CD4-positive, CD25-positive, alpha-beta regulatory T cell (primary cell): ENCODE measurements around the gene SORD. TPM values are rescaled to one million over a fixed set of nuclear protein-coding genes. Genes with fewer than 3 reads are reported as not detected.
A peak's percentile ranks its signal among the peaks of the same experiment; 100 is the strongest.
"Not testable (repeated sequence)": the region's sequence is repeated elsewhere in the genome, so short reads cannot be mapped to it uniquely, and the experiment has no call there.

Experiments used
- ATAC-seq, 2 donors: fragments of 150-1000 bp; cut with Tn5 transposase; one replicate each; pipeline ENCODE4 v1.10.0; 2021; ENCODE audit warnings: low read depth in 2 of 2, moderate number of reproducible peaks in 2 of 2, moderate library complexity in 1 of 2
- DNase-seq, 3 donors: peaks; one replicate each; pipeline versions ENCODE4 v3.0.0 to v3.0.0-alpha.2; 2012 to 2022; ENCODE audit warnings: mixed read lengths in 1 of 3
- H3K27ac ChIP-seq: one replicate; pipeline ENCODE4 v1.7.0; 2013; ENCODE audit warnings: mild to moderate bottlenecking, low read length; ENCODE audit not compliant: insufficient read depth, poor library complexity, severe bottlenecking
- H3K27me3 ChIP-seq: one replicate; pipeline ENCODE4 v1.7.0; 2013; ENCODE audit warnings: low read length; ENCODE audit not compliant: control insufficient read depth, insufficient read depth
- H3K36me3 ChIP-seq: one replicate; pipeline ENCODE4 v1.7.0; 2013; ENCODE audit warnings: mild to moderate bottlenecking, low read length, moderate library complexity; ENCODE audit not compliant: control insufficient read depth, insufficient read depth
- H3K4me1 ChIP-seq: 2 replicates; pipeline ENCODE4 v1.7.0; 2013; ENCODE audit warnings: mild to moderate bottlenecking, low read length; ENCODE audit not compliant: insufficient read depth, control insufficient read depth, poor library complexity, severe bottlenecking
- H3K4me3 ChIP-seq: one replicate; pipeline ENCODE4 v1.7.0; 2013; ENCODE audit warnings: low read depth, mild to moderate bottlenecking, low read length, moderate library complexity
- H3K9me3 ChIP-seq, 2 experiments: 1 replicate in 1 of 2; 2 replicates in 1 of 2; pipeline ENCODE4 v1.7.0; 2013; ENCODE audit warnings: low read length in 2 of 2, mild to moderate bottlenecking in 1 of 2, moderate library complexity in 1 of 2; ENCODE audit not compliant: control insufficient read depth in 2 of 2
- H3K27ac Mint-ChIP-seq, 3 donors: one replicate each; pipeline ENCODE4 v1.8.0; 2020 to 2022; ENCODE audit warnings: mild to moderate bottlenecking in 3 of 3, mixed read lengths in 3 of 3, moderate library complexity in 2 of 3
- H3K27me3 Mint-ChIP-seq: one replicate; pipeline ENCODE4 v1.8.0; 2022; ENCODE audit warnings: mild to moderate bottlenecking, mixed read lengths
- H3K36me3 Mint-ChIP-seq: one replicate; pipeline ENCODE4 v1.8.0; 2020; ENCODE audit warnings: mixed read lengths
- H3K4me1 Mint-ChIP-seq, 4 donors: one replicate each; pipeline ENCODE4 v1.8.0; 2020 to 2022; ENCODE audit warnings: mixed read lengths in 4 of 4, mild to moderate bottlenecking in 1 of 4
- H3K4me3 Mint-ChIP-seq, 4 donors: one replicate each; pipeline ENCODE4 v1.8.0; 2020 to 2022; ENCODE audit warnings: mild to moderate bottlenecking in 4 of 4, mixed read lengths in 4 of 4, moderate library complexity in 3 of 4
- H3K9me3 Mint-ChIP-seq, 7 donors: one replicate each; pipeline ENCODE4 v1.8.0; 2020 to 2022; ENCODE audit warnings: mixed read lengths in 7 of 7, mild to moderate bottlenecking in 3 of 7, moderate library complexity in 2 of 7
- polyA plus RNA-seq, 4 donors: library from polyadenylated mRNA; unstranded; fragments of 300-500 nt; fragmentation: Illumina TruSeq; gene quantifications; one replicate each; pipeline ENCODE4 v1.2.3, GENCODE V29; 2021
- total RNA-seq: library from RNA; stranded (reverse); gene quantifications from one replicate; pipeline ENCODE4 v1.2.3, GENCODE V29; 2022

SORD gene
- total and polyA plus RNA-seq, 5 donors from 2014 or later, result 3.4 to 11.4 (median 5.3) TPM

- not testable (repeated sequence) for H3K9me3 Mint-ChIP-seq, H3K4me3 ChIP-seq, H3K27ac ChIP-seq, DNase-seq, H3K36me3 Mint-ChIP-seq, H3K27ac Mint-ChIP-seq, H3K4me3 Mint-ChIP-seq, H3K9me3 ChIP-seq, ATAC-seq, H3K27me3 ChIP-seq, H3K4me1 ChIP-seq, H3K36me3 ChIP-seq, H3K4me1 Mint-ChIP-seq
- peaks cover 56% of the 10 kb centered on the region for H3K27me3 Mint-ChIP-seq
Observed at GRCh38 chr15:45015114-45015513, 7.9 kb upstream of the SORD start.

GRCh38 chr15:45020222-45020900, 2.6 kb upstream of the SORD start:
- peaks cover 35% of the 10 kb centered on the region for H3K27me3 Mint-ChIP-seq
- not testable (repeated sequence) for H3K27me3 ChIP-seq

DNA sequence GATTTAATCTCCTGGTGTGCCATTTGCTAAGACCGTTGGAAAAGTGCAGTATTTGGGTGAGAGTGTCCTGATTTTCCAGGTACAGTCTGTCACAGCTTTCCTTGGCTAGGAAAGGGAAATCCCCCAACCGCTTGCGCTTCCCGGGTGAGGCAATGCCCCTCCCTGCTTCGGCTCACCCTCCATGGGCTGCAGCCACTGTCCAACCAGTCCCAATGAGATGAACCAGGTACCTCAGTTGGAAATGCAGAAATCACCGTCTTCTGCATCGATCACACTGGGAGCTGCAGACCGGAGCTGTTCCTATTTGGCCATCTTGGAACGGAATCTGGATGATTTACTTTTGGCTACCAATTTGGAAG, 2.1 kb upstream of the SORD start:
- Mint-ChIP-seq H3K27me3 (peaks cover 33% of the 10 kb centered on the region), H3K4me3 (peak overlapping the region in 2 of 4 donors; percentile 44 to 93), H3K4me1 (peaks cover 5 to 23% (median 11%) of the 10 kb centered on the region in 4 donors)
- not testable (repeated sequence) for H3K4me3 ChIP-seq, H3K36me3 Mint-ChIP-seq, DNase-seq, ATAC-seq, H3K27me3 ChIP-seq, H3K9me3 Mint-ChIP-seq, H3K36me3 ChIP-seq, H3K9me3 ChIP-seq, H3K27ac ChIP-seq, H3K27ac Mint-ChIP-seq
- peaks cover 13% of the 10 kb centered on the region for H3K4me1 ChIP-seq

More at GRCh38 chr15:45020222-45020900, 2.6 kb upstream of the SORD start:
- H3K4me1 Mint-ChIP-seq, result peaks cover 5 to 20% (median 11%) of the 10 kb centered on the region in 4 donors
- not testable (repeated sequence) for H3K9me3 ChIP-seq, H3K4me3 Mint-ChIP-seq, H3K9me3 Mint-ChIP-seq, H3K27ac Mint-ChIP-seq, H3K36me3 Mint-ChIP-seq, H3K36me3 ChIP-seq, DNase-seq, H3K27ac ChIP-seq, ATAC-seq, H3K4me3 ChIP-seq
- H3K4me1 ChIP-seq, result peaks cover 13% of the 10 kb centered on the region

GRCh38 chr15:45021348-45021747, 1.6 kb upstream of the SORD start:
- H3K27me3 Mint-ChIP-seq, result peaks cover 28% of the 10 kb centered on the region
- Histone ChIP-seq H3K4me1 (peaks cover 13% of the 10 kb centered on the region), H3K27ac (no peak overlapping the region), H3K27me3 (peaks cover 3% of the 10 kb centered on the region), H3K36me3 (no peaks in the 10 kb centered on the region), H3K4me3 (no peak overlapping the region), H3K9me3 (no peaks in the 10 kb centered on the region)
- H3K9me3 Mint-ChIP-seq, result peaks cover 0 to 5% (median 2%) of the 10 kb centered on the region in 7 donors
- ATAC-seq, result no peak
- H3K4me3 Mint-ChIP-seq, result peak overlapping the region; percentile 11 to 93 (median 48)
- H3K27ac Mint-ChIP-seq, result no peak overlapping the region
- H3K36me3 Mint-ChIP-seq, result no peaks in the 10 kb centered on the region
- no peak for DNase-seq
- peaks cover 5 to 27% (median 11%) of the 10 kb centered on the region in 4 donors for H3K4me1 Mint-ChIP-seq

DNA sequence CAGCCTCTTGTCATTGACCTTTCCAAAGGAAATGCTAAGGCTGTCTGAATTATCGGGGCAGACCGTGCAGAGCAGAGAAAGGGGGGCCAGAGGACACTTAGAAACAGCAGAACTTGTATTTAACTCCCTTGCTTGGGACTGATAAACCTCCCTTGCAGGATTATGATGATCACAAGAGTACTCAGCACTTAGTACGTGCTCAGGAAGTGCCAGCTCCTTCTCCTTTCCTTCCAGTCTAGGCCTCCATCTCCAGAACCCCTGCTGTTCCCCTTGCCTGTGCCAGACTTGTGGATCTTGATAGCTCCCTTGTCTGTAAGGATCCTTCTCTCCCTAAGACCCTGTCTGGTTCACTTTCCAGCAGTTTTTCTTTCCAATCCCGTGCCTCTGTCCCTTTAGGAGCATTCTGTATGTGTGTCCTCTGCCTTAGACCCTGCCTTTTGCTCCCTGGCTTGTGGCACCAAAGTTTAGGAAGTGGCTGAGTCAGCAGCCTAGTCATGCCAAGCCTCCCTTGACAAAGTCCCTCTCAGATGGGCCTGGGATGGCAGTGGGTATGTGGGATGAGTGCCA, 747 bp downstream of the SORD start:
- peaks cover 14% of the 10 kb centered on the region for H3K27me3 Mint-ChIP-seq
- H3K4me3 Mint-ChIP-seq, result peak overlapping the region; percentile 88 to 93 (median 90)
- peak in 1 of 3 donors; percentile 0 for DNase-seq
- H3K27ac Mint-ChIP-seq, result peak overlapping the region in 2 of 3 donors; percentile 38 to 74
- H3K36me3 Mint-ChIP-seq, result no peaks in the 10 kb centered on the region
- no peak for ATAC-seq
- Histone ChIP-seq H3K36me3 (no peaks in the 10 kb centered on the region), H3K27ac (no peak overlapping the region), H3K4me3 (peak overlapping the region; percentile 59), H3K27me3 (peaks cover 3% of the 10 kb centered on the region), H3K9me3 (no peaks in the 10 kb centered on the region), H3K4me1 (peaks cover 13% of the 10 kb centered on the region)
- H3K4me1 Mint-ChIP-seq, result peaks cover 5 to 31% (median 11%) of the 10 kb centered on the region in 4 donors
- H3K9me3 Mint-ChIP-seq, result peaks cover 0 to 2% (median 0%) of the 10 kb centered on the region in 7 donors

- not testable (repeated sequence) for ATAC-seq, H3K27ac ChIP-seq, H3K9me3 ChIP-seq, H3K27ac Mint-ChIP-seq, H3K27me3 Mint-ChIP-seq, H3K36me3 Mint-ChIP-seq, DNase-seq, H3K9me3 Mint-ChIP-seq, H3K27me3 ChIP-seq, H3K4me3 ChIP-seq, H3K36me3 ChIP-seq
- Mint-ChIP-seq H3K4me3 (peak overlapping the region in 3 of 4 donors; percentile 1 to 80 (median 10)), H3K4me1 (peaks cover 5 to 31% (median 11%) of the 10 kb centered on the region in 4 donors)
- H3K4me1 ChIP-seq, result peaks cover 13% of the 10 kb centered on the region
Observed at GRCh38 chr15:45024649-45025048, 1.7 kb downstream of the SORD start.

DNA sequence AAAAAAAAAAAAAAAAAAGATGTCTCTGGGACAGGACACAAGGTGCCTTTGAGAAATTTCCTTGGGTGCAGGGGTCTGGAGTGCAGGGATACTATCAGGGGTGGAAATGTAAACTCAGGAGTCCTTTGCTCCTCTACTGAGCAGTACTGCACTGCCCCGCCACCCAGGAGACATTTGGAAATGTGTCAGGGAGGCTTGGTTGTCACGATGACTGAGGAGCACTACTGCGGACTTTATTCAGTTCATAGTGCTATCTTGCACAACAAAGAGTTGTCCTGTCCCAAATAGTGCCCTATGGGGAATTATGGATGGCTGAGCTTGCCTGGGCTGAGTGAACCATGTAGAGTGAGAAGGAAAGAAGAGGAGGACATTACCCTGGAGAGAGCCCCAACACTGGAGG, 2.6 kb downstream of the SORD start:
- H3K36me3 Mint-ChIP-seq, H3K27me3 Mint-ChIP-seq, H3K27ac ChIP-seq, H3K9me3 Mint-ChIP-seq, H3K9me3 ChIP-seq, H3K27ac Mint-ChIP-seq, H3K27me3 ChIP-seq, H3K36me3 ChIP-seq, DNase-seq, ATAC-seq, H3K4me3 ChIP-seq: not testable (repeated sequence)
- H3K4me3 Mint-ChIP-seq, result peak overlapping the region in 1 of 4 donors; percentile 43
- peaks cover 5 to 31% (median 11%) of the 10 kb centered on the region in 4 donors for H3K4me1 Mint-ChIP-seq
- H3K4me1 ChIP-seq, result peaks cover 13% of the 10 kb centered on the region
